IMR-90 (cell line): Measurements from ENCODE around the gene SRD5A1. TPM values are rescaled to one million over a fixed set of nuclear protein-coding genes. Genes with fewer than 3 reads are reported as not detected.

Source experiments
- ATAC-seq: fragments of 200-7000 bp; cut with Tn5 transposase; 2 replicates; pipeline ENCODE4 v1.9.1; 2020; ENCODE audit warnings: low read depth, mild to moderate bottlenecking, moderate library complexity
- BruUV-seq: library from RNA; stranded (reverse); fragments of 400-500 nt; replicated peaks from 2 replicates; lab custom pipeline; 2021; lab: Mats Ljungman, UMichigan
- CTCF ChIA-PET: fragments of 300-600 bp; formaldehyde crosslinking; extraction: SDS; loops from one replicate; lab custom pipeline; 2021; ENCODE audit warnings: antibody characterized with exemption; lab: Yijun Ruan, JAX
- POLR2A ChIA-PET: fragments of 300-600 bp; sonication (Branson Sonifier 250); formaldehyde crosslinking; loops from one replicate; lab custom pipeline; 2022; ENCODE audit warnings: antibody characterized with exemption; ENCODE audit not compliant: unreplicated experiment; lab: Charles Lee
- DNase-seq: peaks from one replicate; pipeline ENCODE4 v3.0.0; 2013
- H2AFZ ChIP-seq: replicated peaks from 2 replicates; pipeline ENCODE3; 2013; ENCODE audit warnings: low read length, mild to moderate bottlenecking; ENCODE audit not compliant: poor library complexity
- H2AK5ac ChIP-seq: 2 replicates; pipeline ENCODE4 v1.6.1; 2013; ENCODE audit warnings: low read depth, low read length, inconsistent platforms
- H2AK9ac ChIP-seq: replicated peaks from 2 replicates; pipeline ENCODE3; 2013; ENCODE audit warnings: mild to moderate bottlenecking, low read depth, low read length, moderate library complexity; ENCODE audit not compliant: poor library complexity
- H2BK120ac ChIP-seq: 2 replicates; pipeline ENCODE4 v1.6.1; 2013; ENCODE audit warnings: low read depth, low read length, inconsistent platforms
- H2BK15ac ChIP-seq: 3 replicates; pipeline ENCODE4 v1.6.1; 2013; ENCODE audit warnings: low read depth, low read length, inconsistent platforms
- H2BK20ac ChIP-seq: 2 replicates; pipeline ENCODE4 v1.6.1; 2013; ENCODE audit warnings: low read depth, mild to moderate bottlenecking, inconsistent platforms, low read length, moderate library complexity
- H2BK5ac ChIP-seq: 2 replicates; pipeline ENCODE4 v1.6.1; 2013; ENCODE audit warnings: mild to moderate bottlenecking, low read depth, low read length, inconsistent platforms; ENCODE audit not compliant: poor library complexity, severe bottlenecking
- H3K14ac ChIP-seq: replicated peaks from 2 replicates; pipeline ENCODE4 v1.6.1; 2013; ENCODE audit warnings: low read depth, low read length, inconsistent platforms
- H3K18ac ChIP-seq: 2 replicates; pipeline ENCODE4 v1.6.1; 2013; ENCODE audit warnings: low read depth, low read length, control low read depth
- H3K23ac ChIP-seq: 2 replicates; pipeline ENCODE4 v1.6.1; 2013; ENCODE audit warnings: low read depth, low read length, inconsistent platforms
- H3K27ac ChIP-seq: 2 replicates; pipeline ENCODE4 v1.5.1; 2013; ENCODE audit warnings: mild to moderate bottlenecking, control low read depth, low read length; ENCODE audit not compliant: insufficient read depth
- H3K27me3 ChIP-seq: 2 replicates; pipeline ENCODE4 v1.6.1; 2013; ENCODE audit warnings: low read length; ENCODE audit not compliant: control insufficient read depth, insufficient read depth
- H3K36me3 ChIP-seq: 2 replicates; pipeline ENCODE4 v1.6.1; 2013; ENCODE audit warnings: low read length, mixed read lengths; ENCODE audit not compliant: control insufficient read depth, insufficient read depth
- H3K4ac ChIP-seq: 2 replicates; pipeline ENCODE4 v1.6.1; 2013; ENCODE audit warnings: low read depth, low read length, inconsistent platforms
- H3K4me1 ChIP-seq: 2 replicates; pipeline ENCODE4 v1.6.1; 2013; ENCODE audit warnings: low read length, mixed read lengths; ENCODE audit not compliant: control insufficient read depth, insufficient read depth
- H3K4me2 ChIP-seq: 2 replicates; pipeline ENCODE4 v1.6.1; 2013; ENCODE audit warnings: low read depth, mild to moderate bottlenecking, control low read depth, low read length, moderate library complexity
- H3K4me3 ChIP-seq: 2 replicates; pipeline ENCODE4 v1.5.1; 2013; ENCODE audit warnings: low read depth, mild to moderate bottlenecking, control low read depth, low read length, moderate library complexity; ENCODE audit not compliant: insufficient read depth
- H3K56ac ChIP-seq: 2 replicates; pipeline ENCODE4 v1.6.1; 2013; ENCODE audit warnings: low read length, inconsistent platforms; ENCODE audit not compliant: insufficient read depth; ENCODE audit errors: extremely low read depth
- H3K79me1 ChIP-seq, 2 experiments: 2 replicates each; pipeline ENCODE4 v1.6.1; 2013; ENCODE audit warnings: low read length in 2 of 2, inconsistent platforms in 1 of 2, low read depth in 1 of 2
- H3K9ac ChIP-seq: 2 replicates; pipeline ENCODE4 v1.6.1; 2013; ENCODE audit warnings: low read depth, low read length, control low read depth
- H3K9me1 ChIP-seq: 2 replicates; pipeline ENCODE4 v1.6.1; 2013; ENCODE audit warnings: low read length, inconsistent platforms; ENCODE audit not compliant: insufficient read depth
- H3K9me3 ChIP-seq: 2 replicates; pipeline ENCODE4 v1.6.1; 2013; ENCODE audit warnings: low read length; ENCODE audit not compliant: control insufficient read depth, insufficient read depth
- H4K20me1 ChIP-seq: 2 replicates; pipeline ENCODE4 v1.6.1; 2013; ENCODE audit warnings: low read length, inconsistent platforms; ENCODE audit not compliant: insufficient read depth
- H4K5ac ChIP-seq: 2 replicates; pipeline ENCODE4 v1.6.1; 2013; ENCODE audit warnings: mild to moderate bottlenecking, low read depth, low read length, control low read depth
- H4K8ac ChIP-seq, 2 experiments: 2 replicates each; pipeline ENCODE4 v1.6.1; 2013; ENCODE audit warnings: low read depth in 2 of 2, low read length in 2 of 2, control low read depth in 1 of 2, inconsistent platforms in 1 of 2
- H4K91ac ChIP-seq: 2 replicates; pipeline ENCODE4 v1.6.1; 2013; ENCODE audit warnings: low read depth, low read length, inconsistent platforms; ENCODE audit not compliant: insufficient read depth
- CEBPB ChIP-seq: IDR thresholded peaks from 2 replicates; pipeline ENCODE4 v1.6.1; 2012; ENCODE audit warnings: low read depth, low read length, improper control_type of control experiment
- CHD1 ChIP-seq: IDR thresholded peaks from 2 replicates; pipeline ENCODE4 v1.6.1; 2012; ENCODE audit warnings: low read depth, low read length, improper control_type of control experiment
- ELK1 ChIP-seq: fragments of 150-350 bp; IDR thresholded peaks from 2 replicates; pipeline ENCODE4 v1.6.1; 2016; ENCODE audit warnings: low read depth, mild to moderate bottlenecking, low read length, moderate library complexity, borderline replicate concordance
- FOS ChIP-seq: fragments of 150-350 bp; IDR thresholded peaks from 2 replicates; pipeline ENCODE4 v1.6.1; 2016; ENCODE audit warnings: low read depth, low read length
- MAFK ChIP-seq: IDR thresholded peaks from 2 replicates; pipeline ENCODE4 v1.6.1; 2012; ENCODE audit warnings: low read depth, low read length, improper control_type of control experiment
- MAZ ChIP-seq: IDR thresholded peaks from 2 replicates; pipeline ENCODE4 v1.6.1; 2012; ENCODE audit warnings: low read depth, mild to moderate bottlenecking, low read length, improper control_type of control experiment, moderate library complexity, borderline replicate concordance
- MXI1 ChIP-seq: IDR thresholded peaks from 2 replicates; pipeline ENCODE4 v1.6.1; 2012; ENCODE audit warnings: low read depth, mild to moderate bottlenecking, low read length, moderate library complexity, borderline replicate concordance
- NFE2L2 ChIP-seq: fragments of 150-350 bp; IDR thresholded peaks from 2 replicates; pipeline ENCODE4 v1.6.1; 2016; ENCODE audit warnings: low read depth, mild to moderate bottlenecking, low read length
- POLR2A ChIP-seq: IDR thresholded peaks from 2 replicates; pipeline ENCODE4 v1.6.1; 2012; ENCODE audit warnings: mild to moderate bottlenecking, low read depth, low read length
- RAD21 ChIP-seq: IDR thresholded peaks from 2 replicates; pipeline ENCODE4 v1.6.1; 2012; ENCODE audit warnings: low read length, improper control_type of control experiment
- RCOR1 ChIP-seq: IDR thresholded peaks from 2 replicates; pipeline ENCODE4 v1.6.1; 2012; ENCODE audit warnings: mild to moderate bottlenecking, low read length, improper control_type of control experiment; ENCODE audit not compliant: insufficient replicate concordance
- RFX5 ChIP-seq: IDR thresholded peaks from 2 replicates; pipeline ENCODE4 v1.8.0; 2012; ENCODE audit warnings: low read depth, mild to moderate bottlenecking, low read length, moderate library complexity
- WGBS, 2 experiments: methylation state at CpG; one replicate each; pipeline versions ENCODE4 v1.1.5 to v1.1.7; 2013; ENCODE audit warnings: missing lambda C conversion rate in 2 of 2; ENCODE audit not compliant: insufficient read length in 1 of 2; ENCODE audit errors: extremely low coverage in 2 of 2; 5-methylcytosine and 5-hydroxymethylcytosine counted together
- dilution Hi-C: fragments of 300-500 bp; cut with HindIII; formaldehyde crosslinking; loops from one replicate; pipeline ENCODE4 v1.14.3; 2018; ENCODE audit warnings: low sequenced_read_pairs; ENCODE audit not compliant: unreplicated experiment
- in situ Hi-C: fragments of 300-500 bp; cut with MboI; formaldehyde crosslinking; loops from 3 replicates; pipeline ENCODE4 v1.14.3; 2019; ENCODE audit warnings: low sequenced_read_pairs, inconsistent platforms, mixed read lengths
- intact Hi-C: fragments of 100-400 bp; cut with micrococcal nuclease; formaldehyde crosslinking; loops from 2 replicates; pipeline ENCODE4 v1.10.0; 2022
- polyA plus RNA-seq, 3 experiments: library from polyadenylated mRNA; depleted of rRNA; stranded (reverse); fragments of >200 nt; gene quantifications; 2 replicates each; pipeline ENCODE4 v1.2.3, GENCODE V29; 2012; ENCODE audit warnings: low replicate concordance in 1 of 3
- total RNA-seq: library from RNA; depleted of rRNA; stranded (reverse); fragments of >200 nt; gene quantifications from 2 replicates; pipeline ENCODE4 v1.2.3, GENCODE V29; 2012

SRD5A1 gene
- total and polyA plus RNA-seq, 2 of the 4 experiments (the other 2 are of a cell fraction), result 6.3 to 18.2 TPM

DNA sequence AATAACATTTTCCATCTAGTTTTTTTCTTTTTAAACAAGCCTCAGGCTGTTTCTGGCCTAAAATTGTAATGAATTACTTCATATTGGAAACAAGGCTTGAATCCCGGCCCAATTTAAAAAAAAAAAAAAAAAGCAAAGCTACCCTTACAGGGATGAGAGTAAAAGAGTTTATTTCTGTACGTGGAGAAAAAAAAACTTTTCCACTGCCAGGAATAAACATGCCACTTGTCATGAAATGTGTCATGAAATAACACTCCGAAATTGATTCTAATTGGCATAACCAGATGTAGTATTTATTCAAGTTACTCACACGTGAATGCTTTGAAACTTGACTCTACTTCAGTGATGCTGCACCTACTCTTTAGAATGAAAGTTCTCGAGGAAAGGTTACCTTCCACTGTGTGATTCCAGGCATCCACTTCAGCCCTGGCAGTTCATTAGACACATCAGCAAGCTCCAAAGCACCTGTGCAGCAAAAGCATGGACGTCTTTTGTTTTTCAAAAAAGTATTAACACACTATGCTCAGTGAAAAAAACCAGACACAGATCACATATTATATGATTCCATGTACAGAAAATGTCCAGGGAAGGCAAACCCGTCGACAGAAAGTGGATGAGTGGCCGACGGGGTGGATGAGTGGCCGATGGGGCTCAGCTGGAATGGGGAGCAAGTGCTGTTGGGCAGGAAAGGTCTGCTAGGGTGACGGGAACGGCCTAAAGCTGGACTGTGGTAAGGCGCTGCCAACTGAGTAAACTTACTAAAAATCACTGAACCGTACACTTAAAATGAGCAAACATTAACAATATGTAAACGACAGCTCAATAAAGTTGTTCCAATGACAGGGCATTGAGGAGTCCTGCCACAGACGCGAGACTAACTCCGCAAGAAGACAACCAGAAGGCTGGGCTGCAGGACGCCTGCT is 21.6 kb upstream of the SRD5A1 start:
- TF ChIP-seq CHD1 (no peak), ELK1 (no peak), MAZ (no peak), MAFK (no peak), NFE2L2 (no peak), MXI1 (no peak), CEBPB (no peak), RCOR1 (no peak), RFX5 (no peak), RAD21 (no peak), FOS (no peak), POLR2A (no peak)
- ChIA-PET CTCF (no interaction called here), POLR2A (no interaction called here)
- H4K20me1 ChIP-seq, result peaks cover 38% of the 10 kb centered on the region
- H3K9me3 ChIP-seq, result no peaks in the 10 kb centered on the region
- WGBS, 2 experiments, result 93% methylated on average over 8 of the region's 20 CpGs; no CpG with 5 or more reads in 1 of the 2 experiments
- no peaks in the 10 kb centered on the region for H3K27me3 ChIP-seq
- no peak overlapping the region for H3K4me3 ChIP-seq
- no peak overlapping the region for H2BK120ac ChIP-seq
- H3K23ac ChIP-seq, result no peak overlapping the region
- DNase-seq (no peak), ATAC-seq (no peak)
- no peak overlapping the region for H4K8ac ChIP-seq
- H3K4me2 ChIP-seq, result no peak overlapping the region
- H2AK5ac ChIP-seq, result no peak overlapping the region
- H2AFZ ChIP-seq, result no peak overlapping the region
- H3K56ac ChIP-seq, result no peak overlapping the region
- peaks cover 64% of the 10 kb centered on the region for H3K36me3 ChIP-seq
- no peak overlapping the region for H2BK5ac ChIP-seq
- no peak overlapping the region for H4K91ac ChIP-seq
- H2BK20ac ChIP-seq, result no peak overlapping the region
- peaks cover 30 to 32% of the 10 kb centered on the region in 2 experiments for H3K79me1 ChIP-seq
- no TSS peak for BruUV-seq
- intact Hi-C loops (no loop called here), dilution Hi-C loops (no loop called here), in situ Hi-C loops (no loop called here)
- H4K5ac ChIP-seq, result no peak overlapping the region
- H2BK15ac ChIP-seq, result no peak overlapping the region
- no peak overlapping the region for H2AK9ac ChIP-seq
- no peak overlapping the region for H3K27ac ChIP-seq
- H3K9me1 ChIP-seq, result no peaks in the 10 kb centered on the region
- H3K14ac ChIP-seq, result no peak overlapping the region
- H3K4me1 ChIP-seq, result no peaks in the 10 kb centered on the region
- H3K18ac ChIP-seq, result no peak overlapping the region
- no peak overlapping the region for H3K4ac ChIP-seq
- H3K9ac ChIP-seq, result no peak overlapping the region
